Transverse colon (tissue), 4 donors: ENCODE measurements around the gene VSIG4. TPM values are rescaled to one million over a fixed set of nuclear protein-coding genes. Genes with fewer than 3 reads are reported as not detected.

Experiments used
- DNase-seq: peaks from one replicate; pipeline ENCODE4 v3.0.0-alpha.2; 2019
- H3K27ac ChIP-seq, 4 donors: fragments of 200-600 bp; sonication (generic); 2 replicates each; pipeline ENCODE4 v1.5.1; 2016 to 2018; ENCODE audit warnings: inconsistent platforms in 4 of 4
- H3K27me3 ChIP-seq: fragments of 200-600 bp; sonication (generic); 2 replicates; pipeline ENCODE4 v1.5.1; 2017; ENCODE audit warnings: inconsistent platforms
- H3K36me3 ChIP-seq, 4 donors: fragments of 200-600 bp; sonication (generic); 2 replicates each; pipeline ENCODE4 v1.5.1; 2017 to 2019; ENCODE audit warnings: inconsistent platforms in 4 of 4
- H3K4me1 ChIP-seq, 4 donors: fragments of 200-600 bp; sonication (generic); 2 replicates each; pipeline ENCODE4 v1.5.1; 2017 to 2020; ENCODE audit warnings: inconsistent platforms in 4 of 4
- H3K4me3 ChIP-seq, 4 donors: fragments of 200-600 bp; sonication (generic); 1 replicate in 1 of 4; 2 replicates in 3 of 4; pipeline versions ENCODE4 v1.5.1 to v1.6.1; 2017 to 2019; ENCODE audit warnings: inconsistent platforms in 4 of 4
- H3K9me3 ChIP-seq, 2 donors: fragments of 200-600 bp; sonication (generic); 2 replicates each; pipeline ENCODE4 v1.5.1; 2017 to 2019; ENCODE audit warnings: inconsistent platforms in 2 of 2
- EP300 ChIP-seq: sonication (generic); formaldehyde crosslinking; IDR thresholded peaks from one replicate; pipeline ENCODE4 v1.6.1; 2017; ENCODE audit warnings: antibody characterized with exemption, low read depth
- POLR2A ChIP-seq: fragments of 450-650 bp; IDR thresholded peaks from one replicate; pipeline ENCODE4 v1.6.1; 2016; ENCODE audit warnings: antibody characterized with exemption, mild to moderate bottlenecking, moderate library complexity
- POLR2AphosphoS5 ChIP-seq, 3 donors: sonication (generic); formaldehyde crosslinking; IDR thresholded peaks; one replicate each; pipeline ENCODE4 v1.6.1; 2016; ENCODE audit warnings: antibody characterized with exemption in 3 of 3
- WGBS, 2 donors: methylation state at CpG; one replicate each; pipeline ENCODE4 v1.1.5; 2018; ENCODE audit warnings: low coverage in 1 of 2; 5-methylcytosine and 5-hydroxymethylcytosine counted together
- in situ Hi-C, 4 donors: fragments of 200-750 bp; cut with MboI; loops; one replicate each; pipeline versions ENCODE4 v1.15.0 to v1.15.1; 2017; ENCODE audit warnings: low sequenced_read_pairs in 3 of 4, low pct_ligation_motif_present in 1 of 4, low pct_unique_long_range_greater_than_20kb in 1 of 4
- intact Hi-C: fragments of 100-400 bp; cut with DNase I; formaldehyde crosslinking; loops from one replicate; pipeline ENCODE4 v1.15.1; 2023; ENCODE audit warnings: low total_unique reads
- total RNA-seq, 4 donors: library from RNA; depleted of rRNA; stranded (reverse); fragments of >200 nt; gene quantifications; one replicate each; pipeline ENCODE4 v1.1.0, GENCODE V29; 2016
- TF ChIP-seq, protein P1 (sequence below), 5 experiments: fragments of 200-600 bp in 3 of 5; fragments of 450-650 bp in 2 of 5; sonication (generic) in 3 of 5; IDR thresholded peaks; 1 replicate in 2 of 5; 2 replicates in 3 of 5; pipeline ENCODE4 v1.5.1; 2016 to 2017; ENCODE audit warnings: antibody characterized with exemption in 5 of 5, inconsistent platforms in 3 of 5, mild to moderate bottlenecking in 2 of 5, moderate library complexity in 1 of 5

The VSIG4 gene
- total RNA-seq, 4 donors from 2014 or later: 7.5 to 66.9 (median 32.1) TPM

DNA sequence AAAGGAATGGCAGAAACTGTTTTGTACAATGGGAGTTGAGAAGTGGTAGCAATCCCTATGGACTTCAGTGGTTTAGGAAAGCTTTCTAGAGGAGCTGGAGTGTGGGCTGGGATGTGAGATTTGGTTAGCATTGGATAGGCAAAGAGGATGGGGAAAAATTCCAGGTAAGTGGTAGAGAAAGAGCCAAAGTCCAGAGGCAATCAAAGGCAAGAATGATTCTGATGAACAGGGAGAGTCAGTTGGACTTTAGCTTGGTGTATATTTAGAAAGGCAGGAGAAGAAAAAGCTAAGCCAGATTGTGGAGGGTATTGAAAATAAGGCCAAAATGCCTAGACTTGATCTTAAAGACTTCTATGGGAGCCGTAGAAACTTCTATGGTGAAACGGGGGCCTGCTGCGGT, 3.7 kb upstream of the VSIG4 start:
- no peaks in the 10 kb centered on the region for H3K9me3 ChIP-seq
- no peaks in the 10 kb centered on the region for H3K4me1 ChIP-seq
- no peak overlapping the region for H3K4me3 ChIP-seq
- 93 to 100% methylated on average over 2 to 3 of the region's 3 CpGs for WGBS, 2 donors
- H3K36me3 ChIP-seq: no peaks in the 10 kb centered on the region
- H3K27me3 ChIP-seq: no peaks in the 10 kb centered on the region
- no peak for DNase-seq
- no peak for TF ChIP-seq POLR2A
- TF ChIP-seq POLR2AphosphoS5 (IDR thresholded peaks at IDR 0.05): no peak
- TF ChIP-seq, protein P1, sequence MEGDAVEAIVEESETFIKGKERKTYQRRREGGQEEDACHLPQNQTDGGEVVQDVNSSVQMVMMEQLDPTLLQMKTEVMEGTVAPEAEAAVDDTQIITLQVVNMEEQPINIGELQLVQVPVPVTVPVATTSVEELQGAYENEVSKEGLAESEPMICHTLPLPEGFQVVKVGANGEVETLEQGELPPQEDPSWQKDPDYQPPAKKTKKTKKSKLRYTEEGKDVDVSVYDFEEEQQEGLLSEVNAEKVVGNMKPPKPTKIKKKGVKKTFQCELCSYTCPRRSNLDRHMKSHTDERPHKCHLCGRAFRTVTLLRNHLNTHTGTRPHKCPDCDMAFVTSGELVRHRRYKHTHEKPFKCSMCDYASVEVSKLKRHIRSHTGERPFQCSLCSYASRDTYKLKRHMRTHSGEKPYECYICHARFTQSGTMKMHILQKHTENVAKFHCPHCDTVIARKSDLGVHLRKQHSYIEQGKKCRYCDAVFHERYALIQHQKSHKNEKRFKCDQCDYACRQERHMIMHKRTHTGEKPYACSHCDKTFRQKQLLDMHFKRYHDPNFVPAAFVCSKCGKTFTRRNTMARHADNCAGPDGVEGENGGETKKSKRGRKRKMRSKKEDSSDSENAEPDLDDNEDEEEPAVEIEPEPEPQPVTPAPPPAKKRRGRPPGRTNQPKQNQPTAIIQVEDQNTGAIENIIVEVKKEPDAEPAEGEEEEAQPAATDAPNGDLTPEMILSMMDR (IDR thresholded peaks at IDR 0.05): no peak
- TF ChIP-seq EP300: no peak
- H3K27ac ChIP-seq: no peak overlapping the region
- in situ Hi-C loops: no loop called here
- intact Hi-C loops: no loop called here

- no peak overlapping the region for H3K4me3 ChIP-seq
- H3K4me1 ChIP-seq: no peaks in the 10 kb centered on the region
- H3K27ac ChIP-seq: no peak overlapping the region
- DNase-seq: no peak
- no peaks in the 10 kb centered on the region for H3K9me3 ChIP-seq
- in situ Hi-C loops: no loop called here
- no peaks in the 10 kb centered on the region for H3K36me3 ChIP-seq
- WGBS, 2 donors: 34 to 37% methylated on average over 2 to 3 of the region's 3 CpGs
- intact Hi-C loops: no loop called here
- TF ChIP-seq POLR2AphosphoS5 (IDR thresholded peaks at IDR 0.05) (no peak), POLR2A (no peak), EP300 (no peak)
- TF ChIP-seq, protein P1 (IDR thresholded peaks at IDR 0.05): no peak
- no peaks in the 10 kb centered on the region for H3K27me3 ChIP-seq
Observed at GRCh38 chrX:66042307-66043077, 2.6 kb upstream of the VSIG4 start.

DNA sequence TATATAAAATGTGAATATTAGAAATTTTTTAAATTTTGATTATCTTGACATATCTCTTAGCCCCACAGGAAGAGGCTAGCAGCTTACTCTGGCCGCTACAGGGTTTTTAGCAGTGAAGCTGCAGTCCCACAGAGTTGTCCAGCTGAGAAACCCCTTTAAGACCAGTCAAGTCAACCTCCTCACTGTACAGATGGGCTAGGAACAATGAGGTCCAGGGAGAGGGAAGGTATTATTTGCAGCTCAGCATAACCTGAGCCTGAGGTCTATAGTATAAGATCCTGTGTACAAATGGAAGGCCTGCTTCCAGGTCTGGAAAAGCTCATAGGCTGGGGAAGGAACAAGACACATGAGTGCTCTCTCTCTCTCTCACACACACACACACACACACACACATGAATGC, 1.8 kb downstream of the VSIG4 start:
- TF ChIP-seq EP300 (no peak), POLR2A (no peak), POLR2AphosphoS5 (IDR thresholded peaks at IDR 0.05) (no peak)
- TF ChIP-seq, protein P1 (IDR thresholded peaks at IDR 0.05): no peak
- intact Hi-C loops: no loop called here
- WGBS, 2 donors: 84% methylated on average over 1 of the region's 1 CpG; no CpG with 5 or more reads in 1 of the 2 donors
- Histone ChIP-seq H3K4me3 (no peak overlapping the region), H3K36me3 (no peaks in the 10 kb centered on the region), H3K9me3 (no peaks in the 10 kb centered on the region), H3K27me3 (no peaks in the 10 kb centered on the region), H3K27ac (no peak overlapping the region), H3K4me1 (no peaks in the 10 kb centered on the region)
- in situ Hi-C loops: no loop called here
- DNase-seq: no peak

DNA sequence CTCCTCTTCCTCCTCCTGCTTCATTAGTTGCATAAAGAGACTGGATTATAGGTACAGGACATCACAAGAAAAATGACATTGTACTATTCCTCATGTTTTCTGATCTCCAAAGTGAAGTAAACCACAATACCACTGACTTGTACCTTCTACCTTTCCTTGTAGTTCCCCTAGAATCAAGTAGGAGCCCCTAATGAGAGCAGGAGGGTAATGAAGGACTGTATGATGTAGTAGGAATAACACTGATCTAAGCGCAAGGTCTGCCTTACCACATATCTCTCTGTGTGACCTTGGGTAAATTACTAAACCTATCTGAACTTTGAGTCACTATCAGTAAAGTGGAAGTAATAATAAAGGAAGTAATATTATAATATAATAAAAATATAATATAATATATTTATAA, 3.6 kb downstream of the VSIG4 start:
- no peaks in the 10 kb centered on the region for H3K4me1 ChIP-seq
- H3K36me3 ChIP-seq: no peaks in the 10 kb centered on the region
- H3K9me3 ChIP-seq: no peaks in the 10 kb centered on the region
- H3K4me3 ChIP-seq: no peak overlapping the region
- 87 to 100% methylated on average over 1 of the region's 1 CpG for WGBS, 2 donors
- H3K27me3 ChIP-seq: no peaks in the 10 kb centered on the region
- intact Hi-C loops: no loop called here
- DNase-seq: no peak
- no peak overlapping the region for H3K27ac ChIP-seq
- in situ Hi-C loops: no loop called here
- TF ChIP-seq POLR2AphosphoS5 (IDR thresholded peaks at IDR 0.05): no peak
- TF ChIP-seq, protein P1 (IDR thresholded peaks at IDR 0.05): no peak
- TF ChIP-seq EP300: no peak
- TF ChIP-seq POLR2A: no peak
